Measurements from ENCODE around the gene PAEP. TPM values are rescaled to one million over a fixed set of nuclear protein-coding genes. Genes with fewer than 3 reads are reported as not detected.
A peak's percentile ranks its signal among the peaks of the same experiment; 100 is the strongest.

Gene PAEP
- total RNA-seq, 1 experiment from 2014 or later: not detected

GRCh38 chr9:135555203-135555602 is 6.4 kb upstream of the PAEP start:
- intact Hi-C loops (cut with micrococcal nuclease): no loop called here
- peaks cover 27% of the 10 kb centered on the region for H3K27me3 Mint-ChIP-seq (ENCODE audit: insufficient read depth, unreplicated experiment)
- POLR2A ChIA-PET: no interaction called here
- no peak overlapping the region for H3K27ac Mint-ChIP-seq (ENCODE audit: low read depth, unreplicated experiment)
- no TSS peak for BruUV-seq (replicated peaks)
- no peak overlapping the region for H3K4me3 Mint-ChIP-seq (ENCODE audit: unreplicated experiment)
- CTCF ChIA-PET: no interaction called here
- no peaks in the 10 kb centered on the region for H3K9me3 Mint-ChIP-seq (ENCODE audit: unreplicated experiment)
- no peaks in the 10 kb centered on the region for H3K4me1 Mint-ChIP-seq (ENCODE audit: insufficient read depth, unreplicated experiment)
- DNase-seq (ENCODE audit: unreplicated experiment): no peak
- no peaks in the 10 kb centered on the region for H3K36me3 Mint-ChIP-seq (ENCODE audit: insufficient read depth, unreplicated experiment)
- no peak for TF ChIP-seq CTCF (IDR thresholded peaks at IDR 0.05; ENCODE audit: unreplicated experiment)

GRCh38 chr9:135555910-135556309 is 5.6 kb upstream of the PAEP start:
- no peak for TF ChIP-seq CTCF (IDR thresholded peaks at IDR 0.05; ENCODE audit: unreplicated experiment)
- BruUV-seq (replicated peaks): no TSS peak
- Mint-ChIP-seq H3K9me3 (ENCODE audit: unreplicated experiment) (no peaks in the 10 kb centered on the region), H3K27me3 (ENCODE audit: insufficient read depth, unreplicated experiment) (peaks cover 34% of the 10 kb centered on the region), H3K4me1 (ENCODE audit: insufficient read depth, unreplicated experiment) (no peaks in the 10 kb centered on the region), H3K36me3 (ENCODE audit: insufficient read depth, unreplicated experiment) (no peaks in the 10 kb centered on the region), H3K27ac (ENCODE audit: low read depth, unreplicated experiment) (no peak overlapping the region), H3K4me3 (ENCODE audit: unreplicated experiment) (no peak overlapping the region)
- CTCF ChIA-PET: interaction anchor here (0.6 kb wide), 1 partner anchor 279 kb away, joined by 3 read pairs; no protein-coding TSS in a partner anchor
- intact Hi-C loops (cut with micrococcal nuclease): no loop called here
- no peak for DNase-seq (ENCODE audit: unreplicated experiment)
- POLR2A ChIA-PET: no interaction called here

GRCh38 chr9:135559606-135560005 is 1.9 kb upstream of the PAEP start:
- intact Hi-C loops (cut with micrococcal nuclease): no loop called here
- Mint-ChIP-seq H3K27ac (ENCODE audit: low read depth, unreplicated experiment) (no peak overlapping the region), H3K9me3 (ENCODE audit: unreplicated experiment) (no peaks in the 10 kb centered on the region), H3K4me1 (ENCODE audit: insufficient read depth, unreplicated experiment) (no peaks in the 10 kb centered on the region), H3K27me3 (ENCODE audit: insufficient read depth, unreplicated experiment) (peaks cover 31% of the 10 kb centered on the region), H3K36me3 (ENCODE audit: insufficient read depth, unreplicated experiment) (no peaks in the 10 kb centered on the region), H3K4me3 (ENCODE audit: unreplicated experiment) (no peak overlapping the region)
- DNase-seq (ENCODE audit: unreplicated experiment): peak; percentile 24
- BruUV-seq (replicated peaks): no TSS peak
- POLR2A ChIA-PET: no interaction called here
- CTCF ChIA-PET: no interaction called here
- TF ChIP-seq CTCF (IDR thresholded peaks at IDR 0.05; ENCODE audit: unreplicated experiment): no peak

DNA sequence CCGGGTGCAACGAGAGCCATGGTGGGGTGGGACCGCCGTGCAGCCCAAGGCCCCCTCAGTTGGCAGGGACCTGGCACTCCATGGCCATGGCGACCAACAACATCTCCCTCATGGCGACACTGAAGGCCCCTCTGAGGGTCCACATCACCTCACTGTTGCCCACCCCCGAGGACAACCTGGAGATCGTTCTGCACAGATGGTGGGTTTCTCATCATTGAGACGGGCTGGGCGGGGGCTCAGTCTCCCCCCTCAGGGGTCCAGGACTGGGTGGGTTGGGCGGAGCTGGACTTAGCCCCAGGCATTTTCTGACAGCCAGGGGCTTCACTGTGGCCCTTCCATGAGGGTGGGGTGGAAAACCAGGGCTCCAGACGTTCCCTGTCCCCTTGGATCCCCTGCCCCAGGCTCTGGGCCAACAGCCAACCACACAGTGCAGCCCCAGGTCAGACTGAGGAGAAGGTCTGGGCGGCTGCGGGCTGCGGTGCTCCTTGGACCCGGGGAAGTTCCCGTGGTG is 734 bp downstream of the PAEP start:
- no peak overlapping the region for H3K4me3 Mint-ChIP-seq (ENCODE audit: unreplicated experiment)
- no peaks in the 10 kb centered on the region for H3K36me3 Mint-ChIP-seq (ENCODE audit: insufficient read depth, unreplicated experiment)
- no TSS peak for BruUV-seq (replicated peaks)
- DNase-seq (ENCODE audit: unreplicated experiment): no peak
- CTCF ChIA-PET: no interaction called here
- H3K9me3 Mint-ChIP-seq (ENCODE audit: unreplicated experiment): no peaks in the 10 kb centered on the region
- TF ChIP-seq CTCF (IDR thresholded peaks at IDR 0.05; ENCODE audit: unreplicated experiment): no peak
- H3K27ac Mint-ChIP-seq (ENCODE audit: low read depth, unreplicated experiment): no peak overlapping the region
- POLR2A ChIA-PET: no interaction called here
- no peaks in the 10 kb centered on the region for H3K4me1 Mint-ChIP-seq (ENCODE audit: insufficient read depth, unreplicated experiment)
- peaks cover 53% of the 10 kb centered on the region for H3K27me3 Mint-ChIP-seq (ENCODE audit: insufficient read depth, unreplicated experiment)
- intact Hi-C loops (cut with micrococcal nuclease): no loop called here
